Tibial nerve (tissue), 3 donors: ENCODE results near the gene IGHMBP2.
A peak's percentile ranks its signal among the peaks of the same experiment; 100 is the strongest.

Experiments used
- POLR2A ChIP-seq, 2 donors: fragments of 450-650 bp; IDR thresholded peaks; one replicate each; pipeline ENCODE4 v1.6.1; 2017; ENCODE audit warnings: antibody characterized with exemption in 2 of 2, mild to moderate bottlenecking in 2 of 2, moderate library complexity in 2 of 2
- TF ChIP-seq, protein P1 (sequence below), 5 experiments: fragments of 200-600 bp in 3 of 5; fragments of 450-650 bp in 2 of 5; sonication (generic) in 3 of 5; IDR thresholded peaks; one replicate each; pipeline ENCODE4 v1.5.1; 2016 to 2019; ENCODE audit warnings: antibody characterized with exemption in 5 of 5, mild to moderate bottlenecking in 3 of 5, moderate library complexity in 2 of 5

GRCh38 chr11:68855205-68855981 is 48.3 kb upstream of the IGHMBP2 start:
- TF ChIP-seq, protein P1, sequence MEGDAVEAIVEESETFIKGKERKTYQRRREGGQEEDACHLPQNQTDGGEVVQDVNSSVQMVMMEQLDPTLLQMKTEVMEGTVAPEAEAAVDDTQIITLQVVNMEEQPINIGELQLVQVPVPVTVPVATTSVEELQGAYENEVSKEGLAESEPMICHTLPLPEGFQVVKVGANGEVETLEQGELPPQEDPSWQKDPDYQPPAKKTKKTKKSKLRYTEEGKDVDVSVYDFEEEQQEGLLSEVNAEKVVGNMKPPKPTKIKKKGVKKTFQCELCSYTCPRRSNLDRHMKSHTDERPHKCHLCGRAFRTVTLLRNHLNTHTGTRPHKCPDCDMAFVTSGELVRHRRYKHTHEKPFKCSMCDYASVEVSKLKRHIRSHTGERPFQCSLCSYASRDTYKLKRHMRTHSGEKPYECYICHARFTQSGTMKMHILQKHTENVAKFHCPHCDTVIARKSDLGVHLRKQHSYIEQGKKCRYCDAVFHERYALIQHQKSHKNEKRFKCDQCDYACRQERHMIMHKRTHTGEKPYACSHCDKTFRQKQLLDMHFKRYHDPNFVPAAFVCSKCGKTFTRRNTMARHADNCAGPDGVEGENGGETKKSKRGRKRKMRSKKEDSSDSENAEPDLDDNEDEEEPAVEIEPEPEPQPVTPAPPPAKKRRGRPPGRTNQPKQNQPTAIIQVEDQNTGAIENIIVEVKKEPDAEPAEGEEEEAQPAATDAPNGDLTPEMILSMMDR (IDR thresholded peaks at IDR 0.05): peak in 1 of 5 experiments; percentile 28
- TF ChIP-seq POLR2A (IDR thresholded peaks at IDR 0.05): no peak
